Suprapubic skin (tissue), 4 donors: Measurements from ENCODE around the gene CCDC69. TPM values are rescaled to one million over a fixed set of nuclear protein-coding genes. Genes with fewer than 3 reads are reported as not detected.

Source experiments
- DNase-seq, 2 donors: peaks; one replicate each; pipeline ENCODE4 v3.0.0-alpha.2; 2019; ENCODE audit warnings: low spot score in 2 of 2
- H3K27ac ChIP-seq: fragments of 200-600 bp; sonication (generic); one replicate; pipeline ENCODE4 v1.5.1; 2019
- H3K27me3 ChIP-seq: fragments of 200-600 bp; sonication (generic); one replicate; pipeline ENCODE4 v1.5.1; 2019
- H3K36me3 ChIP-seq: fragments of 200-600 bp; sonication (generic); one replicate; pipeline ENCODE4 v1.5.1; 2019
- H3K4me1 ChIP-seq: fragments of 200-600 bp; sonication (generic); one replicate; pipeline ENCODE4 v1.5.1; 2019
- H3K4me3 ChIP-seq: fragments of 200-600 bp; sonication (generic); one replicate; pipeline ENCODE4 v1.5.1; 2019; ENCODE audit warnings: mild to moderate bottlenecking
- H3K9me3 ChIP-seq: fragments of 200-600 bp; sonication (generic); one replicate; pipeline ENCODE4 v1.5.1; 2019
- CTCF ChIP-seq, 2 donors: fragments of 200-600 bp in 1 of 2; fragments of 450-650 bp in 1 of 2; sonication (generic) in 1 of 2; IDR thresholded peaks; one replicate each; pipeline ENCODE4 v1.5.1; 2016 to 2019; ENCODE audit warnings: antibody characterized with exemption in 2 of 2, mild to moderate bottlenecking in 1 of 2, moderate library complexity in 1 of 2
- EP300 ChIP-seq: sonication (generic); formaldehyde crosslinking; IDR thresholded peaks from one replicate; pipeline ENCODE4 v1.6.1; 2017; ENCODE audit warnings: antibody characterized with exemption
- POLR2A ChIP-seq, 2 donors: fragments of 450-650 bp; IDR thresholded peaks; one replicate each; pipeline ENCODE4 v1.6.1; 2017; ENCODE audit warnings: antibody characterized with exemption in 2 of 2, mild to moderate bottlenecking in 2 of 2, moderate library complexity in 2 of 2
- POLR2AphosphoS5 ChIP-seq, 3 donors: sonication (generic); formaldehyde crosslinking; IDR thresholded peaks; one replicate each; pipeline ENCODE4 v1.6.1; 2017; ENCODE audit warnings: antibody characterized with exemption in 3 of 3
- WGBS: methylation state at CpG from one replicate; pipeline ENCODE4 v1.1.5; 2018; 5-methylcytosine and 5-hydroxymethylcytosine counted together
- total RNA-seq, 4 donors: library from RNA; depleted of rRNA; stranded (reverse); fragments of >200 nt; gene quantifications; one replicate each; pipeline ENCODE4 v1.1.0, GENCODE V29; 2016

Gene CCDC69
- total RNA-seq, 4 donors from 2014 or later: 11.5 to 32.3 (median 26.8) TPM

- DNase-seq: peak in 1 of 2 donors; percentile 54
- 84% methylated on average over 6 of the region's 6 CpGs for WGBS
- no peak overlapping the region for H3K27ac ChIP-seq
- TF ChIP-seq EP300 (no peak), CTCF (IDR thresholded peaks at IDR 0.05) (no peak), POLR2A (IDR thresholded peaks at IDR 0.05) (no peak), POLR2AphosphoS5 (IDR thresholded peaks at IDR 0.05) (no peak)
- no peaks in the 10 kb centered on the region for H3K36me3 ChIP-seq
- peaks cover 23% of the 10 kb centered on the region for H3K4me1 ChIP-seq
- no peaks in the 10 kb centered on the region for H3K9me3 ChIP-seq
- H3K27me3 ChIP-seq: no peaks in the 10 kb centered on the region
- peak overlapping the region; percentile 74 for H3K4me3 ChIP-seq
Observed at GRCh38 chr5:151222054-151222789, 1.7 kb downstream of the CCDC69 start.

- Histone ChIP-seq H3K4me3 (peak overlapping the region; percentile 74), H3K4me1 (peaks cover 23% of the 10 kb centered on the region), H3K36me3 (no peaks in the 10 kb centered on the region), H3K9me3 (no peaks in the 10 kb centered on the region), H3K27me3 (no peaks in the 10 kb centered on the region), H3K27ac (no peak overlapping the region)
- no peak for TF ChIP-seq EP300
- DNase-seq: no peak
- 73% methylated on average over 3 of the region's 3 CpGs for WGBS
Observed at GRCh38 chr5:151221574-151221973, 2.3 kb downstream of the CCDC69 start.

GRCh38 chr5:151219789-151220188 lies 4.1 kb downstream of the CCDC69 start:
- peaks cover 34% of the 10 kb centered on the region for H3K4me1 ChIP-seq
- no peak overlapping the region for H3K4me3 ChIP-seq
- no peak overlapping the region for H3K27ac ChIP-seq
- TF ChIP-seq CTCF (IDR thresholded peaks at IDR 0.05) (no peak), POLR2A (IDR thresholded peaks at IDR 0.05) (no peak), POLR2AphosphoS5 (IDR thresholded peaks at IDR 0.05) (no peak), EP300 (no peak)
- H3K9me3 ChIP-seq: no peaks in the 10 kb centered on the region
- no peak for DNase-seq
- no peaks in the 10 kb centered on the region for H3K36me3 ChIP-seq
- 82% methylated on average over 7 of the region's 7 CpGs for WGBS
- no peaks in the 10 kb centered on the region for H3K27me3 ChIP-seq

GRCh38 chr5:151219138-151219537 lies 4.8 kb downstream of the CCDC69 start:
- no peaks in the 10 kb centered on the region for H3K36me3 ChIP-seq
- no peaks in the 10 kb centered on the region for H3K9me3 ChIP-seq
- no peak overlapping the region for H3K27ac ChIP-seq
- H3K27me3 ChIP-seq: no peaks in the 10 kb centered on the region
- no peak for DNase-seq
- TF ChIP-seq POLR2AphosphoS5 (IDR thresholded peaks at IDR 0.05) (no peak), CTCF (IDR thresholded peaks at IDR 0.05) (no peak)
- WGBS: 92% methylated on average over 9 of the region's 9 CpGs
- H3K4me3 ChIP-seq: no peak overlapping the region
- H3K4me1 ChIP-seq: peaks cover 36% of the 10 kb centered on the region

- TF ChIP-seq EP300 (no peak), POLR2A (IDR thresholded peaks at IDR 0.05) (no peak), POLR2AphosphoS5 (IDR thresholded peaks at IDR 0.05) (no peak), CTCF (IDR thresholded peaks at IDR 0.05) (no peak)
- Histone ChIP-seq H3K36me3 (no peaks in the 10 kb centered on the region), H3K9me3 (no peaks in the 10 kb centered on the region), H3K4me1 (peaks cover 37% of the 10 kb centered on the region), H3K27ac (no peak overlapping the region), H3K27me3 (no peaks in the 10 kb centered on the region), H3K4me3 (no peak overlapping the region)
- DNase-seq: peak in 1 of 2 donors; percentile 49
- WGBS: 83% methylated on average over 6 of the region's 6 CpGs
Observed at GRCh38 chr5:151218177-151218576, 5.7 kb downstream of the CCDC69 start.

GRCh38 chr5:151216781-151217180 lies 7.1 kb downstream of the CCDC69 start:
- Histone ChIP-seq H3K4me1 (peaks cover 33% of the 10 kb centered on the region), H3K4me3 (no peak overlapping the region), H3K36me3 (no peaks in the 10 kb centered on the region), H3K9me3 (no peaks in the 10 kb centered on the region), H3K27ac (no peak overlapping the region), H3K27me3 (no peaks in the 10 kb centered on the region)
- TF ChIP-seq POLR2A (IDR thresholded peaks at IDR 0.05) (no peak), POLR2AphosphoS5 (IDR thresholded peaks at IDR 0.05) (no peak), CTCF (IDR thresholded peaks at IDR 0.05) (no peak), EP300 (no peak)
- WGBS: 78% methylated on average over 5 of the region's 5 CpGs
- DNase-seq: no peak
